NCI-H774 (cell line): ENCODE results near the gene CLTCL1.
"Not testable (repeated sequence)": the region's sequence is repeated elsewhere in the genome, so short reads cannot be mapped to it uniquely, and the experiment has no call there.

Source experiments
- DNase-seq: peaks from one replicate; lab custom pipeline; 2025; lab: John Stamatoyannopoulos, UW

CLTCL1 gene

GRCh38 chr22:19291580-19292457 lies at the start of gene CLTCL1:
Gene CLTCL1 (minus strand): TSS chr22:19291719. CDS start chr22:19291641, 78 bp downstream.
- DNase-seq, result peak; percentile 54

- DNase-seq, result no peak
Measured at GRCh38 chr22:19337137-19337536, 45.6 kb upstream of the CLTCL1 start.

- DNase-seq, result no peak
Measured at GRCh38 chr22:19336133-19337075, 44.9 kb upstream of the CLTCL1 start.

GRCh38 chr22:19331975-19332374 lies 40.5 kb upstream of the CLTCL1 start:
- no peak for DNase-seq

- no peak for DNase-seq
Measured at GRCh38 chr22:19331474-19331873, 40.0 kb upstream of the CLTCL1 start.

- no peak for DNase-seq
Measured at GRCh38 chr22:19330865-19331418, 39.4 kb upstream of the CLTCL1 start.

- not testable (repeated sequence) for DNase-seq
Measured at GRCh38 chr22:19330205-19330604, 38.7 kb upstream of the CLTCL1 start.

- DNase-seq, result no peak
Measured at GRCh38 chr22:19329454-19329853, 37.9 kb upstream of the CLTCL1 start.

GRCh38 chr22:19325296-19325948 lies 33.9 kb upstream of the CLTCL1 start:
- no peak for DNase-seq

- DNase-seq, result not testable (repeated sequence)
Measured at GRCh38 chr22:19323420-19323819, 31.9 kb upstream of the CLTCL1 start.

GRCh38 chr22:19321757-19322156 lies 30.2 kb upstream of the CLTCL1 start:
- no peak for DNase-seq

GRCh38 chr22:19320136-19320535 lies 28.6 kb upstream of the CLTCL1 start:
- DNase-seq, result not testable (repeated sequence)

GRCh38 chr22:19319281-19319680 lies 27.8 kb upstream of the CLTCL1 start:
- DNase-seq, result no peak

GRCh38 chr22:19317865-19318264 lies 26.3 kb upstream of the CLTCL1 start:
- no peak for DNase-seq

- no peak for DNase-seq
Measured at GRCh38 chr22:19307872-19308271, 16.4 kb upstream of the CLTCL1 start.

GRCh38 chr22:19306535-19306934 lies 15.0 kb upstream of the CLTCL1 start:
- not testable (repeated sequence) for DNase-seq

- DNase-seq, result no peak
Measured at GRCh38 chr22:19304547-19304946, 13.0 kb upstream of the CLTCL1 start.

- DNase-seq, result no peak
Measured at GRCh38 chr22:19303785-19304184, 12.3 kb upstream of the CLTCL1 start.

GRCh38 chr22:19295733-19296132 lies 4.2 kb upstream of the CLTCL1 start:
- DNase-seq, result no peak

- DNase-seq, result peak; percentile 31
Measured at GRCh38 chr22:19292458-19293230, 1.1 kb upstream of the CLTCL1 start.

- no peak for DNase-seq
Measured at GRCh38 chr22:19291218-19291579, 320 bp downstream of the CLTCL1 start.
